Cardiac septum (tissue), 1 donor: Measurements from ENCODE around the gene SRSF1. TPM values are rescaled to one million over a fixed set of nuclear protein-coding genes. Genes with fewer than 3 reads are reported as not detected.
"Not testable (repeated sequence)": the region's sequence is repeated elsewhere in the genome, so short reads cannot be mapped to it uniquely, and the experiment has no call there.

ENCODE experiments used
- DNase-seq: peaks from one replicate; pipeline ENCODE4 v3.0.0-alpha.2; 2020; ENCODE audit warnings: low spot score
- intact Hi-C: fragments of 100-400 bp; cut with DNase I; formaldehyde crosslinking; loops from one replicate; pipeline ENCODE4 v1.14.0; 2022
- long read RNA-seq: library from polyadenylated mRNA; unstranded; transcript quantifications from one replicate; pipeline ENCODE4 v2.0.0, GENCODE V29; 2021
- total RNA-seq: library from RNA; stranded (reverse); fragmentation: NEBNext Ultra II Directional; extraction: Animal tissue kit (Norgen Biotek cat#: 25700); gene quantifications from one replicate; pipeline ENCODE4 v1.2.1, GENCODE V29; 2021
- donor health status: DM: no; HTN: no; CAD: no.

SRSF1 gene, protein sequence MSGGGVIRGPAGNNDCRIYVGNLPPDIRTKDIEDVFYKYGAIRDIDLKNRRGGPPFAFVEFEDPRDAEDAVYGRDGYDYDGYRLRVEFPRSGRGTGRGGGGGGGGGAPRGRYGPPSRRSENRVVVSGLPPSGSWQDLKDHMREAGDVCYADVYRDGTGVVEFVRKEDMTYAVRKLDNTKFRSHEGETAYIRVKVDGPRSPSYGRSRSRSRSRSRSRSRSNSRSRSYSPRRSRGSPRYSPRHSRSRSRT
- 105 TPM for total RNA-seq
- long read RNA-seq, transcript SRSF1-201 (4 exons, 1,513 nt), result major isoform, 25 of 45 reads
- long read RNA-seq, partial matches to known transcripts, result 1 of 45 reads
- long read RNA-seq, other reads (novel, unspliced or antisense), result 17 of 45 reads

DNA sequence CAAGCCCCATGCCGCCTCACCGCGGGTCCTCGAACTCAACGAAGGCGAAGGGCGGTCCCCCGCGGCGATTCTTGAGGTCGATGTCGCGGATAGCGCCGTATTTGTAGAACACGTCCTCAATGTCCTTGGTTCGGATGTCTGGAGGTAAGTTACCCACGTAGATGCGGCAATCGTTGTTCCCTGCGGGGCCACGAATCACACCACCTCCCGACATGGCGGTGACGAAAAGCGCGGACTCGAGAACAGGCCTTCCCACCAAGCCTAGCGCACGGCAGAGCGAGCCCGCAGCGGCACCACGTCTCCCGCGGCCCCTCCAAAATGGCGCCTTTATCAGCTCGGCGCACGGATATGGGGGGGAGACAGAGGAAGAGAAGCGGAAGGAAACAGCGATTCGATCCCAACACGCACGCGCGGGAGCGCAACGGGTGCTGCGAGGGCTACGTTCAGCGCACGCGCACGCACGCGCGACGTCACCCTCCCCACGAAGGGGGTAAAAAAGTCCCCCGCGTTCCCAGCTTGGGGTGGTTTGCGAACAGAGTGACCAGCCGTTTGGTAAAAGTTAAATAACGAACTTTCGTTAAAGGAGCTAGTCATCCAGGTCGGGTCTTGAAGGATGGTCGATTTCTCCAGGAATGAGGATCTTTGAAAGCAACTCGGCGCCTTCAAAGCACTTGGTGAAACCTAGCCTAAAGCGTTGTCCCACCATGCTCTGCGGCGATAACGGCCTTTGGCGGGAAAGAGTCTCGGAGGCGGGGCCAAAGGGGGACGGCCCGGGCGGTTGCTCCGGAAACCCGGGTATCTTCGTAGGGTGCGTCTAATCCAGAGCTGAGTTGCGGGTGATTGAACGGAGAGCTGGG lies at the start of gene SRSF1:
Gene SRSF1, minus strand, starts transcription at position 323 of the 857 bp plus-strand sequence. Its CDS starts 109 bp downstream, at position 214.
- DNase-seq, result peak; percentile 98
- intact Hi-C loops, result loop anchor here (1.0 to 2.0 kb wide), 2 partner anchors 40 to 76 kb away; partner anchors contain the start of gene DYNLL2

DNA sequence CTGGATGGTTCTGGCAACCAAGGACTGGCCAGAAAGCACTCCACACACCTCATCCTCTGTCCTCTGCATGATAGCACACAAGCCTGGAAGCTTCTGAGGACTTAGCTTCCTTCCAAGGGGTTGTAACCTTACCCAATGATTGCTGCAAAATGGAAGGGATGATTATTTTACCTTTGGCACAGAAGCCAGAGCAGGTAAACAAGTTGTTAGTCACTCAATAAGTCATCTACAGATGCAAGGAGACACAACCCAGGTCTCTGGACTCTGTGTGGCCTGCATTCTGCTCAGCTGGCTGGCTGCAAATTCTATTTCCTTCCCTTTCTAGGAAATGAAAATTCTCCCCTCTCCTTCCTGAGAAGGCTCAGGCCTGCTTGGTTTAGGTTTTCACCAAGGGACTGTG lies 49.4 kb upstream of the SRSF1 start:
- no peak for DNase-seq
- intact Hi-C loops, result no loop called here

DNA sequence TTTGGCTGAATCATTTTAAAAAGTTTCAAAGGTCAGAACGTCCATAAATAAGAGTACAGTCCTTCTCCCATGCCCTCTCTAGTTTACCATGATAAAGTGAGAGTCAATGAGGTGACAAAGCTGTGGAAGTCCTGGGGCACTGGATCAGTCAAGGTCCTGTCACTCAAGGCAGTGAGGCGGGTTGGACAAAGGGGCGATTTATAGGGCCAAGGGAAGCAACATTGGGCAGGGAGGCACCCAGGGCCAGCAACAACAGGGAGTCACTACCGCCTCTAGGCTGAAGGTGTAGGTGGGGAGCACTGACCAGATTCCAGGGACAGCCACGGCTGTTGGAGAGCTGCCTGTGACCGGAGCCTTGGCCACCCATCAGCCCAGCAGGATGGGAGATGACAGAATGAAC lies 47.6 kb upstream of the SRSF1 start:
- intact Hi-C loops, result no loop called here

DNA sequence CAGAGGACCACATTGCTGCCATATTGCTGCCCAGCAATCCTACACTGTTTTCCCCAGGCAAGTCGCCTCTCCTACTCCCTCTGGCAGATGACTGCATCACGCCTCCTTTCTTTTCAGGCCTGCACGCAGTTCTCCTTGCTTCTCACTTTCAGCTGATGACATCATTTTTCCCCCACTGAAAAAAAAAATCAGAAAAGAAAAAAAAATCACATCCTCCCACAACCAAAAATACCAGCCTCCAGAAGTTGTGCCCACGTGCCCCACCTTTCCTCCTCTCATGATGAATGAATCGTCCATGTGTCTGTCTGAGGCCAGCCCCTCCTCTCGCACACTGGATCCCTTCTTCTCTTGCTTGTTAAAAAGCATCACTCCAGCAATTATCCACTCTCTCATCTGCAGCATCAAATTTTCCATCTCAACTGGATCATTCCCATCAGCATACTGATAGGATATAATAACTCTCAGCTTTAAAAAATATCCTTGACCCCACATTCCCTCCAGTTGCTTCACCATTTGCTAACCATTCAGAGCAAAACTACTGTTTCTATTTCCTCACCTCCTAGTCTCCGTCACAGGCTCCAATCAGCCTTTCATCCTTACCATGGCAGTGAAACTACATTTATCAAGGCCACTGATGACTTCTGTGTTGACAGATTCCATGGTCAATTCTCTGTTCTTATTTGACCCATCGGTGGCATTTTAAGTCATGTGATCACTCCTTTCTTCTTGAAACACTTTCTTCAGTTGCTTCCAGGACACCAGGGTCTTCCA lies 46.1 kb upstream of the SRSF1 start:
- intact Hi-C loops, result no loop called here
- no peak for DNase-seq

More for the DNA sequence above, 47.6 kb upstream of the SRSF1 start:
- no peak for DNase-seq

DNA sequence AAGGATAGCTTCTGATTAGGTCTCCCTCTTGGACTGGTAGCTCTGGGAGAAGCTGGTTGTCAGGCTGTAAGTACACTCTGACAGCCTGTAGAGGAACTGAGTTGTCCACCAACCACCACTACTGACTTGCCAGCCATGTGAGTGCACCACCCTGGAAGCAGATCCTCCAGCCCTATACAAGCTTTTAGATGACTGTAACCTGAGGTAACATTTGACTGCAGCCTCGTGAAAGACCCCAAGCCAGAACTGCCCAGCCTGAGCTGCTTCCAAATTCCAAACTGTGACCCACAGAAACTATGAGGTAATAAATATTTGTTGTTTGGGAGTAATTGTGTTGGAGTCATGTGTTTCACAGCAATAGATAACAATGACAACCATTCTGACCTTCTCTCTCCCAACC lies 45.4 kb upstream of the SRSF1 start:
- DNase-seq, result no peak
- intact Hi-C loops, result no loop called here

DNA sequence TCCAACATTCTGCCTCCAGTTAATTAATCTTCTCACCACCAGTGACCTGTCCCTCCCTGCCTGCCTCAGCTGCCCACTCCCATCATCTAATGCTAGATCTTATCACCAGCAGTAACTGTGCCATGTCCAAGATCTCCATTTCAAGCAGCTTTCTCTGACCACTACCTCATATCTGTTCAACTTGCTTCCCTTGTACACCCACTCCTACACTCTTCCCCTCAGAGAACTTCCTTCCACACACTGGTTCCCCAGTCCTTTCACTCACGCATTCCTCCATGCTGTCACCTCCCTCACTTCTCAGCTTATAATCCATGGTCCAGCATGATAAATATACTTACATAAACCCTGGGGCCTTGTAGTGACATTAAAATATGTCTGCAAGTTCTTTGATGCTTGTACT lies 44.4 kb upstream of the SRSF1 start:
- intact Hi-C loops, result no loop called here

DNA sequence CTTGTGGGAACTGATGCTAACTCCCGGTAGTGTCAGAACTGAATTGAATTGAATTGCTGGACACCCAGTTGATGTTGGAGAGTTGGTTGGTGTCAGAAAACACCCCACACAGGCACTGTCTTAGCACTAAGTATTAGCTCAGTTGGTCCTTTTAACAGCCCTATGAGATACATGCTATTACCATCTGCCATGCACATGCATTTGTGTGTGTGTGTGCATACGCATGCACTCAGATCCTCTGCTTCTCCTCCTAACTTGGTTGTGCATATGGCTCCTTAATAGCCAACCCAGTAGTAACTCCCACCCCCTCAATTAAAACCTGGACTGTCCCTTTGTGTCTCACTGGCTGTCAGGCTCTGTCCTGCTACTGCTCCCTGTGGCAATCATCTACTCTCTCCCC lies 43.9 kb upstream of the SRSF1 start:
- DNase-seq, result no peak
- intact Hi-C loops, result no loop called here

More for the DNA sequence above, 44.4 kb upstream of the SRSF1 start:
- no peak for DNase-seq

DNA sequence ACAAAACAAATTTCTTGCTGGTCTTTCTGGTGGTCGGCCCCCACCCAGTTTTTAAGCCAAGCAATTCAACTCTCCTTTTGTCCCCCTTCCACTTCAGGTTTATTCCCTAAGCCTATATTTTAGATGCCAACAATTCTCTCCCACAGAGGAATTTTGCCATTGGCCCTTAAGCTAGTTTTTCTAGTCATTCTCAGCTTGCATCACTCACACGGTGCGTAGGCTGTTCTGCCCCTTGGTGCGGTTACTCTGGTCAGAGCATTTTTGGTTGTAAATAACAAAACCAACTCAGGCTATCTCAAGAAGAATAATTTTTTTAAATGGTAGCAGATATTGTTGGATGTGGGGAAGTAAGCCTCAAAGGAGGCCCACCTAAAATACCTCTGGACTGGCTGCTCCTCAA lies 42.5 kb upstream of the SRSF1 start:
- intact Hi-C loops, result no loop called here

DNA sequence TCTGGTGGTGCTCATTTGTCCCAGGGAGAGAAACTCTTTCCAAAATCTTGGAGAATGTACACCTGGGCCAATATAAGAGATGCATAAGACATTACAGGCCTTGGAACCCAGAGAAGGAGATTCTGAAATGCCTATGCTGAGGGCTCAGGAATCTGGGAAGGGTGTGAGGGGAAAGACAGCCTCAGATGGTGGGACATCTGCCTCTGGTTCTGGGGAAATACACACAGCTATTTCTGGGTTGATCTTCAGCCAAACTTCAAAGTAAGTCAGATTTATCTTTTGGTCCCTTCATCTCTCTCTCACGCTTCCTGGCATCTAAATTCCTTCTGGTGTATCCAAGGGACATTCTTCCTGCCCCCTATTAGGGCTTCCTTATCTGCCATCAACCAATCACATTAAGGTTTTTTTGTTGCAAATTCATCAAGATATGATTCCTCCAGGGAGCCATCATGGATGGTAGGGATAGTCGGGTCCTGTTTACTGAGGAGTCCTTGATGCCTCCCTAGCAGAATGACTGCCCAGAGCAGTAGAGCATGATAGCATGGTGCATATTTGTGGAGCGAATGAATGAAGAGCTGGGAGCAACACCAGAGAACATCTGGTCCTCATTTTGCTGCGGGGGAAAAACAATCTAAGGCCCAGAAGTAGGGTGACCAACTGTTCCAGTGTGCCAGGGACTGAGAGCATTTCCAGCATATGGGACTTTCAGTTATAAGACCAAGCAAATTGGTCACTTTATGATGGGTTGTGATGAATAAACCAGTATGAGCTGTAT lies 40.5 kb upstream of the SRSF1 start:
- intact Hi-C loops, result loop anchor here (2.0 kb wide), 1 partner anchor 41 kb away; the partner anchor contains the start of gene SRSF1
- DNase-seq, result no peak

More for the DNA sequence above, 42.5 kb upstream of the SRSF1 start:
- no peak for DNase-seq

DNA sequence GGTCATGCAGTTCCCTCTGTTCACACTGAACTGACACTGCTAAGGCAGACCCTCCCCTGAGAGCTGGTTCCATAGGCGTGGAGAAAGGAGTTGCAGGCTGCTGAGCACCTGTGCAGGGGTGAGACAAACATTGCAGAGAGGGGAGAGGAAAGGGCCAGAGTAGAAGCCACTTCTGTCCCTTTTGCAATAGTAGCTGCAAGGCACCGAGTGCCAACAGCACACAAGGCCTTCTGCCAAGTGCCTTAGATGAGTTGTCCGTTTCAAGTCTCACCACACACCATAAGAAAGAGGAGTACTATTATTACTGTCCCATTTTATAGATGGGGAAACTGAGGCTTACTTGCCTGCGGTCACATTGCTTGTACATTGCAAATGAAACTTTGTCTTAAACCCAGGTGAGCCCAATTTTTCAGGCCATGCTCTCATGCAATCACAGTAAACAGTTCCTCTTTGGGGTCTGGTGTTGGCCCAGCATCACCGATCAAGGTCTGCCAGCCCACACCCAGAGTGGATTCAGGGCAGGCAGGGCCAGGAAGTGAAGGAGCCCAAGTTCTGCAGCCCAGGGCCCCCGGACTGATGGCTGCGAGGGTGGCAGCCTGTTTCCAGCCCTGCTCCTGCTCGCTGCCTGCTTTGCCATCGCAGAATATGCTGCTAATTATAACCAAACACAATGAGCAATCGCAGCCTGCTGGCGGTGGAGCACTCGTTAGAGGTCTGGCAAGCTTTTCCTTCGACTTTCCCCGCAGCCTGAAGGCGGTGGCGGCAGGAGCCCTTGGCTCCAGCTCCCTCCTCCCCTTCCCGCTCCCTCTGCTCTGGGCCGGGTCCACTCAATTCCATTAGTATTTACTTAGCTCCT lies 39.4 kb upstream of the SRSF1 start:
- intact Hi-C loops, result loop anchor here (2.0 kb wide), 1 partner anchor 40 kb away; the partner anchor contains the start of gene SRSF1
- no peak for DNase-seq

DNA sequence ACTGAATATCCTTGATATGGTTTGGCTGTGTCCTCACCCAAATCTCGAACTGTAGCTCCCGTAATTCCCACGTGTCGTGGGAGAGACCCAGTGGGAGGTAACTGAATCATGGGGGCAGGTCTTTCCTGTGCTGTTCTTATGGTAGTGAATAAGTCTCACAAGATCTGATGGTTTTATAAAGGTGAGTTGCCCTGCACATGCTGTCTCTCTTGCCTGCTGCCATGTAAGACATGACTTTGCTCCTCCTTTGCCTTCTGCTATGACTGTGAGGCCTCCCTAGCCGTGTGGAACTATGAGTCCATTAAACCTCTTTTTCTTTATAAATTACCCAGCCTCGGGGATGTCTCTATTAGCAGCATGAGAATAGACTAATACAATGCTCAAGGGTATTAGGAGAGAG lies 37.2 kb upstream of the SRSF1 start:
- DNase-seq, intact Hi-C loops: not testable (repeated sequence)

DNA sequence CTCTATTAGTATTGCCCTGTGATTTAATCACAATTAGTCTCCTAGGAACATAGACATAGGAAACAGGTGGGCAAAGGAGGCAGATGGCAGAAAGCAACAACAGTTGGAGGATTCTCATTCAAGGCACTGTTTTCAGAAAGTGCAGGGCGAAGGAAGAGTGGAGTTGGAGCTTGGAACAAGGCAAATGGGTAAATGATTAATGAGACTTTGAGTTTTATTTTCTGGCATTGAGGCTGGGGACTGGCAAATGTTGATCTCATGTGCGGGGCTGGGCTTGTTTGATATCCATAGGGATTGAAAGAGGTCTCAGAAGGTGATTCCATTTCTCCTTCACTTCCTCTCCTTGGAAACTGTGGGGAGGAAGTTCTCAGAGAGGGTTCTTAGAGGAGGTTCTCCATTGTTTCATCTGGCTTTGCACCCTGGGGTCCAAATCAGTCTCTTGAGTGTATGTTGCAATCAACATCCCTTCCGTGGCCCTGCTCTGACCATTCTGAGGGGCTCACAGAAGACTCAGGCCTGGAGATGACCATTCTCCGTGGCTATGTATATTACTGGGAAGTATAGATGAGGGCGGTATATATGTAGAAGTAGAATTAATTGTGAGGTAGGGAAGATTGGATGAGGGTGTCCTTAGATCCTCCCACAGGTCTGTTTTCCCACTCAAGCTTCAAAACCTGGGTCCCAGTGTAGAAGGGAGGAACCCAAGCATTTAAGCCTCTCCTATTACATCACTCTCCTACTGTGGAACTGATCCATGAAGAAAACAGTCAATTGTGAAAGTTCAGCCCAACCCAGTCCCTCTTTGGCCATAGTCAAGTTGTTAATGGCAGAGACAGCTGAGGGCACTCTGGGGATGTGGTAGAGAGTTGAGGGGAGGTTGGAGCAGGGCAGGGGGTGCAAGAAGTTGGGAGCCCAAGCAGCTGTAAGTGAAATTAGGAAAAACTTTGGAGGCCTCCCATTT lies 36.5 kb upstream of the SRSF1 start:
- no peak for DNase-seq
- intact Hi-C loops, result no loop called here

DNA sequence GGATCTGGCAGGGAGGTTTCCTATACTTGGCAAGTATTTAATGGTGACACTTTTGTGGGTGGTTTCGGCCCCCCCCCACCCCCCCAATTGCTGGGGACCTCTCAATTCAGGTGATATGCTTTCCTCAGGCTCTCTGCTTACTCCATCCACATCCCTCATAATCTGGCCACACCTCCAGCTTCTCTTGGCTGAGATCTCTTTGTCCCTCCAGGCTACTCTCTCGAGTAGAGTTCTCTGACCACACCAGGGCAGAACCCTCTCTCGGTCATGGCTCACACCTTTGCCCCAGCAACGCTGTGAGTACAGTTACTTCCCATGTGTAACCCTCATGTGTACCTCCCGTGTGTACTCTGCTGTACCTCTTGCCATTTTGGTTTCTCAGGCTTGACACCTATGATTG lies 34.1 kb upstream of the SRSF1 start:
- no peak for DNase-seq
- intact Hi-C loops, result no loop called here

DNA sequence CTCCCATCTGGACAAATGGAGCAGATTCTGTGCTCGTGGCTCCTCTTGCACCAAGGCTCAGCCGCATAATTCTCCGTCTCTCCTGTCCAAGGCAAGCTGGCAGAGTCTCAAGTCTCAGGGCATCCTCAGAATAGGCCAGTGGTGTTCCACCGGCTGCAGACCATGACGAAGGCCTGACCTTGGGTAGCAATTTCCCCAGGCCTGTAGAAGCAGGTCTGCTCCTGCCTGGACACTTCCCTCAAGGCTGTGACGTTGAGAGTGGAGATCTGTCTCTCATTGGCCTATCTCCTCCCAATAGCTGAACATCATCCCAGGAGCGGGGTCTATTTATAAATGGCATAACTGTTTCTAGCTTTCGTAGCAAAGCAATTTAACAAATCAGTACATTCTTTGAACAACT lies 33.3 kb upstream of the SRSF1 start:
- intact Hi-C loops, result no loop called here
- DNase-seq, result no peak

DNA sequence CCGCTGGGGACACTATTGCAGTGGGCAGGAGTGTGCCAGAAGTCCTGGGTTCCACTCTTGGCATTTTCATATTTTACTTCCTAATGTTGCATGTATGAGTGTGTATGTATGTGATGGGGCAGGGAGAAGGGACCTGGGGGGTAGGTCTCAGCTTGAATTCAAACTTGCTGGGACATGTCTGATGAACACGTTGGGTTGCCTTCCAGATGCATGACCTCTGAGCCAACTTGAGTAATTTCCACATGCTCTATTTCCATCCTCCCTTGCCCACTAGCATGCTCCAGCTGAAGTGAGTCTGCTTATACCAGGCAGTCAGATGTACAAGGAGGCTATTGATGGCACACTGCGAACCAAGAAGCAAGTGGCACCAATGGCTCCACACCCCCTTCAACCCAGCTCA lies 32.9 kb upstream of the SRSF1 start:
- intact Hi-C loops, result no loop called here
- no peak for DNase-seq

DNA sequence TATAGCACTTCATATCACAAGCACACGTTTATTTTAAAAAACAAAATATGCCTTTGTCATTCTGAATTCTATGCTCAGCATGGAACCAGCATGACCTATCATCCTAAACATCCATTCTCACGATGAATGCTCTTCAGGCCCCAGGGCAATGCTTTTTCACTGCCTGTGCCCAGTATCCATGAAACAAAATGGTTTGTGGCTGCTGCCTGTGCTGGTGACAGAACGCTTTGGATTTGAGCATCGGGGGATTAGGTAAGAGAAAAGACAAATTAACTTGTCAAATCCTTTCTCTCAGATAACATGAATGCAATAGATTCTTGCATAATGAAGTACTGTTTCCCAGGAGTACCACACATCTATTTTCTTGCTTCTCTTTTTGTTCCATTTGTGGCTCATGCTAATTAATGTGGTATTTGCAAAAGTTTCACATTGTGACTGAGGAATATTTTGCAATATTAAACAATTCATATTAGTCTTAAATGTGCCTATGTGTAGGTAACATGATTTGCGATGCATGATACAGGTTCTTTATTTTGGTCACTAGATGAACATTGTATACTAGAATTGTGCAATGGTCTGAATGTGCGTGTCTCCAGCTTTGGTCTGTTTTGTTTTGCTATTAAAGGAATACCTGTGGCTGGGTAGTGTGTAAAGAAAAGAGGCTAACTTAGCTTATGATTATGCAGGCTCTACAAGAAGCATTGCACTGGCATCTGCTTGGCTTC lies 25.8 kb upstream of the SRSF1 start:
- intact Hi-C loops, result no loop called here
- no peak for DNase-seq
